SK-N-SH treated with all-trans-retinoic acid at 6 μM for 48 hours (cell line): Measurements from ENCODE around the gene SPACDR.

Source experiments
- ATAC-seq: fragments of 200-7000 bp; cut with Tn5 transposase; 3 replicates; pipeline ENCODE4 v1.9.1; 2020; ENCODE audit warnings: mild to moderate bottlenecking, moderate library complexity
- ARNTL ChIP-seq: fragments of 450-650 bp; formaldehyde crosslinking; IDR thresholded peaks from 2 replicates; pipeline ENCODE4 v1.5.0; 2020; ENCODE audit warnings: low read depth, mild to moderate bottlenecking, moderate library complexity, borderline replicate concordance
- BACH2 ChIP-seq: fragments of 250-450 bp; sonication (Bioruptor Pico); IDR thresholded peaks from 2 replicates; pipeline ENCODE4 v1.9.0; 2021; ENCODE audit warnings: mild to moderate bottlenecking, borderline replicate concordance
- CSDC2 ChIP-seq: fragments of 250-450 bp; sonication (Bioruptor Pico); IDR thresholded peaks from 2 replicates; pipeline ENCODE4 v1.5.0; 2020; ENCODE audit warnings: mild to moderate bottlenecking, moderate library complexity
- ESRRG ChIP-seq: fragments of 250-450 bp; sonication (Bioruptor Pico); IDR thresholded peaks from 2 replicates; pipeline ENCODE4 v1.6.1; 2021; ENCODE audit warnings: mild to moderate bottlenecking
- GLIS3 ChIP-seq: fragments of 250-450 bp; sonication (Bioruptor Pico); IDR thresholded peaks from 2 replicates; pipeline ENCODE4 v1.5.0; 2020; ENCODE audit warnings: mild to moderate bottlenecking, moderate library complexity
- ISL1 ChIP-seq: fragments of 250-450 bp; sonication (Bioruptor Pico); IDR thresholded peaks from 2 replicates; pipeline ENCODE4 v2.1.2; 2022; ENCODE audit warnings: mild to moderate bottlenecking, moderate library complexity
- OSR1 ChIP-seq: fragments of 250-450 bp; sonication (Bioruptor Pico); IDR thresholded peaks from 2 replicates; pipeline ENCODE4 v1.8.0; 2022; ENCODE audit warnings: moderate library complexity, mild to moderate bottlenecking, inconsistent platforms
- PPARA ChIP-seq: fragments of 250-450 bp; sonication (Bioruptor Pico); IDR thresholded peaks from 2 replicates; pipeline ENCODE4 v1.5.0; 2020; ENCODE audit warnings: mild to moderate bottlenecking, borderline replicate concordance
- RARB ChIP-seq: fragments of 250-450 bp; sonication (Bioruptor Pico); IDR thresholded peaks from 2 replicates; pipeline ENCODE4 v1.8.0; 2021; ENCODE audit warnings: mild to moderate bottlenecking, moderate library complexity
- SNAI2 ChIP-seq: fragments of 250-450 bp; sonication (Bioruptor Pico); IDR thresholded peaks from 2 replicates; pipeline ENCODE4 v1.5.0; 2020; ENCODE audit warnings: mild to moderate bottlenecking, moderate library complexity
- TCF4 ChIP-seq: fragments of 250-450 bp; sonication (Bioruptor Pico); IDR thresholded peaks from 2 replicates; pipeline ENCODE4 v1.8.0; 2021; ENCODE audit warnings: mild to moderate bottlenecking, moderate library complexity, borderline replicate concordance
- TOX ChIP-seq: fragments of 250-450 bp; sonication (Bioruptor Pico); IDR thresholded peaks from 2 replicates; pipeline ENCODE4 v1.8.0; 2021; ENCODE audit warnings: mild to moderate bottlenecking, moderate library complexity, borderline replicate concordance
- ZC3H10 ChIP-seq: fragments of 250-450 bp; sonication (Bioruptor Pico); IDR thresholded peaks from 2 replicates; pipeline ENCODE4 v1.5.1; 2021; ENCODE audit warnings: mild to moderate bottlenecking, moderate library complexity
- ZFP3 ChIP-seq: fragments of 250-450 bp; sonication (Bioruptor Pico); IDR thresholded peaks from 2 replicates; pipeline ENCODE4 v1.5.0; 2020; ENCODE audit warnings: mild to moderate bottlenecking, moderate library complexity
- ZNF565 ChIP-seq: fragments of 450-650 bp; formaldehyde crosslinking; conservative IDR thresholded peaks from 2 replicates; pipeline ENCODE4 v1.5.0; 2020; ENCODE audit warnings: low read depth, mild to moderate bottlenecking, moderate library complexity
- ZNF70 ChIP-seq: fragments of 450-650 bp; formaldehyde crosslinking; IDR thresholded peaks from 2 replicates; pipeline ENCODE4 v1.5.0; 2020; ENCODE audit warnings: mild to moderate bottlenecking, moderate library complexity
- ZNF8 ChIP-seq: fragments of 450-650 bp; formaldehyde crosslinking; IDR thresholded peaks from 2 replicates; pipeline ENCODE4 v1.5.0; 2020; ENCODE audit warnings: mild to moderate bottlenecking, moderate library complexity
- TF ChIP-seq, protein P1 (sequence below): fragments of 250-450 bp; sonication (Bioruptor Pico); IDR thresholded peaks from 2 replicates; pipeline ENCODE4 v1.8.0; 2020; ENCODE audit warnings: mild to moderate bottlenecking, moderate library complexity, borderline replicate concordance
- TF ChIP-seq, protein P2 (sequence below): fragments of 250-450 bp; sonication (Bioruptor Pico); IDR thresholded peaks from 2 replicates; pipeline ENCODE4 v1.5.1; 2020; ENCODE audit warnings: low read depth, mild to moderate bottlenecking, moderate library complexity
- TF ChIP-seq, protein P3 (sequence below): fragments of 250-450 bp; sonication (Bioruptor Pico); IDR thresholded peaks from 2 replicates; pipeline ENCODE4 v1.5.1; 2021; ENCODE audit warnings: mild to moderate bottlenecking, moderate library complexity
- TF ChIP-seq, protein P4 (sequence below): fragments of 250-450 bp; sonication (Bioruptor Pico); IDR thresholded peaks from 2 replicates; pipeline ENCODE4 v1.8.0; 2021; ENCODE audit warnings: low read depth, mild to moderate bottlenecking, moderate library complexity, borderline replicate concordance

Gene SPACDR

DNA sequence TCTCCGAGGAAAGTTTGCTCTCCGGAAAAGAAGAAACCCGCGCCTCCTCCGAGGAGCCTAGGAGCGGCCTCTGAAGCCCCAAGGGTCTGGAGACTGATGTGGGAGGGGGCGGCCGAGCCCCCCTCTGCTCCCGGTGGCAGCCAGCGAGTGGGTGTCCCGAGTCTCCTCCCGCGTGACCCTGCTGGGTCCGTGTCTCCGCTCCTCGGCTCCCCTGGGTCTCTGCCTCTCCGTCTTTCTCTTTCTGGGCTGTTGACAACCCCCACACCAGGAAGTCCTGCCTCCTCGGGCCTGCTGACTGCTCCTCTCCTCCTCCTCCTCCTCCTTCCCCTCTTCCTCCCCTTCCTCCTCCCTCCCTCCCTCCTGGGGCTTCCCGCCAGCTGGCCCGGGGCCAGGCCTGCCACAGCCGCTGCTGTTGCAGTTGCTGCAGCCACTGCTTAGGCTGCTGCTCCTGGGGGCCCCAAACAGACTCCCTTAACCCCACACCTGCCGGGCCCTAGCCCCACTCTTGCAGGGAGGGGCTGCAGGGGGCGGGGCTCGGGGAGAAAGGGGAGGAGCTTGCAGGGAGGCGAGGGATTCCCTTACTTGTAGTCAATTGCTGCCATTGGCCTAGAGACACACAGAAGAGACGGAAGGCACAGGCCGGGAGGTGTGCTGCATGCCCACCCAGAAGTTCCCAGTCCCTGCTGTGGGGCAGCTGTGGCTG lies 15.0 kb upstream of the SPACDR start, which contains the start of gene TSC22D4:
TSC22D4 (minus strand) TSS at position 257 of the 703 bp plus-strand sequence. CDS start 1,176 bp downstream, outside the sequence.
- peak; percentile 82 for ATAC-seq
- TF ChIP-seq ZNF70 (CRISPR knock-in tag) = 0 out of 2 replicates have a peak, but pooled peaks have one; percentile 3
- TF ChIP-seq, protein P1, sequence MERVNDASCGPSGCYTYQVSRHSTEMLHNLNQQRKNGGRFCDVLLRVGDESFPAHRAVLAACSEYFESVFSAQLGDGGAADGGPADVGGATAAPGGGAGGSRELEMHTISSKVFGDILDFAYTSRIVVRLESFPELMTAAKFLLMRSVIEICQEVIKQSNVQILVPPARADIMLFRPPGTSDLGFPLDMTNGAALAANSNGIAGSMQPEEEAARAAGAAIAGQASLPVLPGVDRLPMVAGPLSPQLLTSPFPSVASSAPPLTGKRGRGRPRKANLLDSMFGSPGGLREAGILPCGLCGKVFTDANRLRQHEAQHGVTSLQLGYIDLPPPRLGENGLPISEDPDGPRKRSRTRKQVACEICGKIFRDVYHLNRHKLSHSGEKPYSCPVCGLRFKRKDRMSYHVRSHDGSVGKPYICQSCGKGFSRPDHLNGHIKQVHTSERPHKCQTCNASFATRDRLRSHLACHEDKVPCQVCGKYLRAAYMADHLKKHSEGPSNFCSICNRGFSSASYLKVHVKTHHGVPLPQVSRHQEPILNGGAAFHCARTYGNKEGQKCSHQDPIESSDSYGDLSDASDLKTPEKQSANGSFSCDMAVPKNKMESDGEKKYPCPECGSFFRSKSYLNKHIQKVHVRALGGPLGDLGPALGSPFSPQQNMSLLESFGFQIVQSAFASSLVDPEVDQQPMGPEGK = peak; percentile 90; the same call in 1 of the 2 replicates
- no peak for TF ChIP-seq OSR1 (CRISPR knock-in tag)

DNA sequence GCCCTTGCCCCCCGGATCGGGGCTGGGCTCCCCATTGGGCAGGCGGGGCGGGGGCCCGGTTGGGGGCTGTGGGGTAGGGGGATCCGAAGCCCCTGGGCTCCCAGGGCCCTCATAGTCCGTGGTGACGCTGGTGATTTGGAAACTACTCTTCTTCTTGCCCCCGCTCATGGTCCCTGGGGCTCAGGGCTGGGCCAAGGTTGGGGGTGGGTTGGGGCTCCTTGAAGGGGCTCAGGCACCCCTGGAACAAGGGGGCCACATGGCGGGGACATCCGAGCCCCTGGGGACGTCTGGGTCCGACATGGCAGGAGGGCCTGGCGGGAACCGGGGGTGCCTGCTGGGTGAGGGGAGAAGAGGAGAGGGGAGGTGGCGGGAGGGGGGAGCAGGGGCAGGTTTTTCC lies 13.8 kb upstream of the SPACDR start:
- ATAC-seq = no peak
- no peak for TF ChIP-seq CSDC2 (CRISPR knock-in tag)
- TF ChIP-seq, protein P2, sequence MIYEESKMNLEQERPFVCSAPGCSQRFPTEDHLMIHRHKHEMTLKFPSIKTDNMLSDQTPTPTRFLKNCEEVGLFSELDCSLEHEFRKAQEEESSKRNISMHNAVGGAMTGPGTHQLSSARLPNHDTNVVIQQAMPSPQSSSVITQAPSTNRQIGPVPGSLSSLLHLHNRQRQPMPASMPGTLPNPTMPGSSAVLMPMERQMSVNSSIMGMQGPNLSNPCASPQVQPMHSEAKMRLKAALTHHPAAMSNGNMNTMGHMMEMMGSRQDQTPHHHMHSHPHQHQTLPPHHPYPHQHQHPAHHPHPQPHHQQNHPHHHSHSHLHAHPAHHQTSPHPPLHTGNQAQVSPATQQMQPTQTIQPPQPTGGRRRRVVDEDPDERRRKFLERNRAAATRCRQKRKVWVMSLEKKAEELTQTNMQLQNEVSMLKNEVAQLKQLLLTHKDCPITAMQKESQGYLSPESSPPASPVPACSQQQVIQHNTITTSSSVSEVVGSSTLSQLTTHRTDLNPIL (CRISPR knock-in tag) = no peak
- TF ChIP-seq, protein P1 = no peak
- TF ChIP-seq, protein P3, sequence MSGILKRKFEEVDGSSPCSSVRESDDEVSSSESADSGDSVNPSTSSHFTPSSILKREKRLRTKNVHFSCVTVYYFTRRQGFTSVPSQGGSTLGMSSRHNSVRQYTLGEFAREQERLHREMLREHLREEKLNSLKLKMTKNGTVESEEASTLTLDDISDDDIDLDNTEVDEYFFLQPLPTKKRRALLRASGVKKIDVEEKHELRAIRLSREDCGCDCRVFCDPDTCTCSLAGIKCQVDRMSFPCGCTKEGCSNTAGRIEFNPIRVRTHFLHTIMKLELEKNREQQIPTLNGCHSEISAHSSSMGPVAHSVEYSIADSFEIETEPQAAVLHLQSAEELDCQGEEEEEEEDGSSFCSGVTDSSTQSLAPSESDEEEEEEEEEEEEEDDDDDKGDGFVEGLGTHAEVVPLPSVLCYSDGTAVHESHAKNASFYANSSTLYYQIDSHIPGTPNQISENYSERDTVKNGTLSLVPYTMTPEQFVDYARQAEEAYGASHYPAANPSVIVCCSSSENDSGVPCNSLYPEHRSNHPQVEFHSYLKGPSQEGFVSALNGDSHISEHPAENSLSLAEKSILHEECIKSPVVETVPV (CRISPR knock-in tag) = no peak
- TF ChIP-seq PPARA (CRISPR knock-in tag) = no peak
- no peak for TF ChIP-seq TOX
- TF ChIP-seq ZNF565 = no peak
- TF ChIP-seq, protein P4, sequence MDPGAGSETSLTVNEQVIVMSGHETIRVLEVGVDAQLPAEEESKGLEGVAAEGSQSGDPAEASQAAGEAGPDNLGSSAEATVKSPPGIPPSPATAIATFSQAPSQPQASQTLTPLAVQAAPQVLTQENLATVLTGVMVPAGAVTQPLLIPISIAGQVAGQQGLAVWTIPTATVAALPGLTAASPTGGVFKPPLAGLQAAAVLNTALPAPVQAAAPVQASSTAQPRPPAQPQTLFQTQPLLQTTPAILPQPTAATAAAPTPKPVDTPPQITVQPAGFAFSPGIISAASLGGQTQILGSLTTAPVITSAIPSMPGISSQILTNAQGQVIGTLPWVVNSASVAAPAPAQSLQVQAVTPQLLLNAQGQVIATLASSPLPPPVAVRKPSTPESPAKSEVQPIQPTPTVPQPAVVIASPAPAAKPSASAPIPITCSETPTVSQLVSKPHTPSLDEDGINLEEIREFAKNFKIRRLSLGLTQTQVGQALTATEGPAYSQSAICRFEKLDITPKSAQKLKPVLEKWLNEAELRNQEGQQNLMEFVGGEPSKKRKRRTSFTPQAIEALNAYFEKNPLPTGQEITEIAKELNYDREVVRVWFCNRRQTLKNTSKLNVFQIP (CRISPR knock-in tag) = no peak
- no peak for TF ChIP-seq GLIS3 (CRISPR knock-in tag)
- TF ChIP-seq SNAI2 (CRISPR knock-in tag) = no peak

DNA sequence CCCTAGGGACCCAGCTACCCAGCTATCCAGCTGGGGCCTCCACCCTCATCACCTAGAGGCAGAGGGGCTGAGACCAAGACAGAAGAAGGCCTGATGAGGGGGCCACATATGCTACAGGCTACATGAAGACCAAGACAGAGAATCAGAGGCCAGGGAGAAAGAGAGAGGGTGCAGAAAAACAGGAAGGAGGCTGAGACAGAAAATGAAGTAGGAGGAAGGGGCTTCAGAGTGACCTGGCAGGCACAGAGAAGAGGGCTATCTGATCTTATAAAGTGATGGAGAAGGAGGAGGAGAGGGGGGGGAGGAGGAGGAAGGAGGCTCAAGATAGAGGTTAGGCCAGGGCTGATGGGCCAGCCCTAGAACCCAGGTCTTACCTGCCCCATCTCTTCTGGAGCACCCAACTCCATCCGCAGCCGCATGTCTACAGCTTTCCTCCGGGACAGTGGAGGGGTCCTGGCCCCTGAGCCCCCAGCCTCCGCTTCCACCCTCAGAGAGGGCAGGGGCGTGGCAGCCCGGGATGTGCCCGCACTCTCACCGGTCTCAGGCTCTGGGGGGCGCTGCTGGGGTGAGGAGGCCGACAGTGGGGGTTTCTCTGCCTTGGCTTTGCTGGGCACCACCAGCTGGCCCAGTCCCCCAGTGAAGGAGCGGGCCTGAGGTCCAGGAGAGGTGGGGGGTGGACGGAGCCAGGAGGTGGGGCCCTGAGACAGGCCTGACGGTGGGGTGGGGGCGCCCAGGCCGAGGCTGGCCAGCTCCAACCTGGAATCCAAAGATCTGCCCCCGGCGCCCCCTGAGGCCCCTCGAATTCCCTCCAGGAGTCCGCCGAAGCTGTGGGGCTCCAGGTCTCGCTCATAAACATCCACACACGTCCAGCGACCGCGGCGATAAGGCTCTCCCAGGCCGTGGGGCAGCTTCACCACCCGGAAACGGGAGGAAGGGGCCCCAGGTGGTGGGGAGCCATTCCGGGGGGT lies 13.1 kb upstream of the SPACDR start:
- TF ChIP-seq RARB (no peak), PPARA (CRISPR knock-in tag) (no peak), ARNTL (CRISPR knock-in tag) (no peak), ZNF8 (no peak), ESRRG (no peak), ZFP3 (CRISPR knock-in tag) (no peak), GLIS3 (CRISPR knock-in tag) (no peak), SNAI2 (CRISPR knock-in tag) (no peak)
- ATAC-seq = no peak

DNA sequence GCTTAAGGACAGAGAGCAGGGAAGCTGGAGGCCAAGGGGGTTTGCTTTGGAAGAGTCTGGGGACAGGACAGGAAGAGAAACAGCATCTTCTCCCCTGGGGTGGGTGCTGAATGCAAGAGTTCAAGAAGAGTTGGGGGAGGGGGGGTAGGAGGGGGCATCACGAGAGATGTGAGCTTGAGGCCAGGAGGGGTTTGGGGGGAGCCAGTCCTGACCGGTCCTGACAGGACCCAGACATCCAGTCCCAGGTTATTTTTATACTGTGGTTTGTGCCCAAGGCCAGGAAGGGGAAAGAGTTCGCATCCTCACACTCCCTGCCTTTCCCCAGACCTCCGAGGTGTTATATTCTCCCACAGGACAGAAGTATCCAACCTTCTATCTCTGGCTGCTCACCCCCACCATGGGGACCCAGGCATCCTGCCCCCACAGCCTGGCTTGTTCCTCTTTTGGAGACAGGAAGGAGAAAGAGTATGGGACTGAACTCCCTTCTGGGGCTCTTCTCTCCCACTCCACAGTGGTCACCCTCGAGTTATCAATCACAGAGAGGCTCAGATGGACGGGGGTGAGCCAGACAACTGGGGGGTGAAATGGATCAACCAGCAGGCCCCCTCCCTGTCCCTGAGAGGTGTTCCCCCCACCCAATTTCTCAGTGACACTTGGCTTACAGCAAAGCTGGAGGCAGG lies 12.2 kb upstream of the SPACDR start:
- ATAC-seq = no peak
- TF ChIP-seq ZC3H10 (CRISPR knock-in tag) (no peak), ESRRG (no peak), GLIS3 (CRISPR knock-in tag) (no peak), TCF4 (CRISPR knock-in tag) (no peak), ISL1 (no peak), RARB (no peak), TOX (no peak), ZNF565 (no peak), CSDC2 (CRISPR knock-in tag) (no peak), ARNTL (CRISPR knock-in tag) (no peak), OSR1 (CRISPR knock-in tag) (no peak), BACH2 (CRISPR knock-in tag) (no peak), PPARA (CRISPR knock-in tag) (no peak), SNAI2 (CRISPR knock-in tag) (no peak), ZNF70 (CRISPR knock-in tag) (no peak), ZFP3 (CRISPR knock-in tag) (no peak)
- TF ChIP-seq, protein P2 (CRISPR knock-in tag) = no peak
